GM12878 (cell line): ENCODE data around the gene MARCHF6. TPM values are rescaled to one million over a fixed set of nuclear protein-coding genes. Genes with fewer than 3 reads are reported as not detected.

Experiments used
- ATF2 ChIP-seq: IDR thresholded peaks from 2 replicates; pipeline ENCODE4 v1.6.1; 2012; ENCODE audit warnings: low read length, inconsistent platforms
- BCL3 ChIP-seq: IDR thresholded peaks from 2 replicates; pipeline ENCODE4 v1.6.1; 2011; ENCODE audit warnings: borderline replicate concordance, low read depth, mild to moderate bottlenecking, moderate library complexity, low read length; ENCODE audit not compliant: insufficient read depth, poor library complexity, severe bottlenecking
- CHD1 ChIP-seq: IDR thresholded peaks from 2 replicates; pipeline ENCODE4 v1.6.1; 2012; ENCODE audit warnings: low read depth, low read length, improper control_type of control experiment
- CTCF ChIP-seq, 3 experiments: IDR thresholded peaks in 2 of 3; conservative IDR thresholded peaks in 1 of 3; 2 replicates each; pipeline ENCODE4 v1.5.1; 2011; ENCODE audit warnings: low read depth in 3 of 3, low read length in 3 of 3, mild to moderate bottlenecking in 3 of 3, control low read depth in 2 of 3, moderate library complexity in 2 of 3, inconsistent platforms in 1 of 3, mixed read lengths in 1 of 3; ENCODE audit not compliant: control insufficient read depth in 2 of 3, insufficient read depth in 1 of 3; ENCODE audit errors: extremely low read depth in 1 of 3
- DPF2 ChIP-seq: fragments of 450-650 bp; IDR thresholded peaks from 2 replicates; pipeline ENCODE4 v1.6.1; 2017; ENCODE audit warnings: mild to moderate bottlenecking
- EGR1 ChIP-seq, 2 experiments: IDR thresholded peaks; 1 replicate in 1 of 2; 2 replicates in 1 of 2; pipeline ENCODE4 v1.6.1; 2011 to 2012; ENCODE audit warnings: low read depth in 2 of 2, low read length in 2 of 2, borderline replicate concordance in 1 of 2, mild to moderate bottlenecking in 1 of 2, moderate library complexity in 1 of 2
- GATAD2B ChIP-seq: fragments of 450-650 bp; conservative IDR thresholded peaks from 2 replicates; pipeline ENCODE4 v1.6.1; 2017; ENCODE audit warnings: low read depth, mild to moderate bottlenecking, moderate library complexity
- MTA2 ChIP-seq: fragments of 450-650 bp; IDR thresholded peaks from 2 replicates; pipeline ENCODE4 v1.6.1; 2016; ENCODE audit warnings: low read depth, mild to moderate bottlenecking, moderate library complexity
- MYB ChIP-seq: fragments of 150-350 bp; IDR thresholded peaks from 2 replicates; pipeline ENCODE4 v1.6.1; 2014; ENCODE audit warnings: mild to moderate bottlenecking, low read depth, low read length, borderline replicate concordance
- RB1 ChIP-seq: fragments of 450-650 bp; formaldehyde crosslinking; IDR thresholded peaks from 2 replicates; pipeline ENCODE4 v1.6.1; 2017; ENCODE audit warnings: mild to moderate bottlenecking, borderline replicate concordance
- RELA ChIP-seq: fragments of 450-650 bp; IDR thresholded peaks from 2 replicates; pipeline ENCODE4 v1.8.0; 2014; ENCODE audit warnings: borderline replicate concordance; ENCODE audit not compliant: partially characterized antibody
- SMARCA5 ChIP-seq: fragments of 450-650 bp; IDR thresholded peaks from 2 replicates; pipeline ENCODE4 v1.6.1; 2017; ENCODE audit warnings: mild to moderate bottlenecking
- TCF12 ChIP-seq: IDR thresholded peaks from 2 replicates; pipeline ENCODE4 v1.6.1; 2011; ENCODE audit warnings: low read depth, mild to moderate bottlenecking, low read length
- ZNF384 ChIP-seq: IDR thresholded peaks from 2 replicates; pipeline ENCODE4 v1.6.1; 2012; ENCODE audit warnings: low read depth, mild to moderate bottlenecking, low read length, improper control_type of control experiment, borderline replicate concordance
- polyA plus RNA-seq, 11 experiments: library from polyadenylated mRNA; depleted of rRNA in 4 of 11; unstranded in 6 of 11; stranded (reverse) in 5 of 11; fragments of >200 nt; fragmentation: Nextera tagmentation in 4 of 11; fragmentation: Illumina TruSeq in 1 of 11; extraction: Ambion mirVana in 4 of 11; extraction: Trizol in 1 of 11; gene quantifications; 1 replicate in 1 of 11; 2 replicates in 10 of 11; pipeline versions ENCODE4 v1.2.1 to v1.2.3, GENCODE V29; 2011 to 2016; ENCODE audit warnings: inconsistent platforms in 2 of 11, missing spikeins in 2 of 11, low read depth in 1 of 11
- total RNA-seq, 4 experiments: library from RNA; depleted of rRNA in 3 of 4; stranded (reverse); fragments of >200 nt in 3 of 4; fragmentation: Illumina TruSeq in 1 of 4; extraction: Trizol in 1 of 4; gene quantifications; 2 replicates each; pipeline versions ENCODE4 v1.2.1 to v1.2.3, GENCODE V29; 2013 to 2021

The MARCHF6 gene
- total and polyA plus RNA-seq, 10 of the 15 experiments (the other 5 are each of a cell fraction or from before 2014, with no cell fraction given), result 39.1 to 172 (median 61.0) TPM

GRCh38 chr5:10400831-10401230 is 47.3 kb downstream of the MARCHF6 start (continued):
- TF ChIP-seq EGR1 (IDR thresholded peaks at IDR 0.05; ENCODE audit: borderline replicate concordance in 1 of 2, low read depth in 2 of 2, low read length in 2 of 2), result no peak
- TF ChIP-seq RELA, result no peak
- no peak for TF ChIP-seq RB1
- no peak for TF ChIP-seq SMARCA5
- TF ChIP-seq TCF12, result peak; percentile 70; the same call in 1 of the 2 replicates
- no peak for TF ChIP-seq MTA2
- TF ChIP-seq GATAD2B, result 0 out of 2 replicates have a peak, but pooled peaks have one; percentile 43
- peak in 1 of 3 experiments; percentile 20; a peak in 1 of 6 replicates for TF ChIP-seq CTCF (IDR thresholded peaks at IDR 0.05 in 2 of 3, conservative IDR thresholded peaks at IDR 0.05 in 1 of 3; ENCODE audit: control insufficient read depth in 2 of 3, extremely low read depth in 1 of 3, insufficient read depth in 1 of 3, low read depth in 3 of 3, low read length in 3 of 3)
- no peak for TF ChIP-seq ZNF384
- no peak for TF ChIP-seq MYB
- TF ChIP-seq DPF2, result no peak
- 0 out of 2 replicates have a peak, but pooled peaks have one; percentile 37 for TF ChIP-seq ATF2
- TF ChIP-seq CHD1, result no peak
- TF ChIP-seq BCL3, result peak; percentile 91
